K562 (cell line): Measurements from ENCODE around the gene SLC6A6.

Source experiments
- FOXK1 ChIP-seq: sonication (generic); formaldehyde crosslinking; IDR thresholded peaks from 2 replicates; pipeline ENCODE4 v1.8.0; 2022; ENCODE audit warnings: missing genetic modification reagents, mild to moderate bottlenecking, borderline replicate concordance
- ID3 ChIP-seq, 2 experiments: fragments of 250-450 bp in 1 of 2; fragments of 450-650 bp in 1 of 2; sonication (Bioruptor Pico) in 1 of 2; IDR thresholded peaks; 2 replicates each; pipeline versions ENCODE4 v1.6.1 to v1.8.0; 2016 to 2021; ENCODE audit warnings: mild to moderate bottlenecking in 2 of 2, moderate library complexity in 2 of 2, missing compliant biosample characterization in 1 of 2, missing genetic modification characterization in 1 of 2
- THRAP3 ChIP-seq: fragments of 450-650 bp; IDR thresholded peaks from 2 replicates; pipeline ENCODE4 v1.6.1; 2016; ENCODE audit warnings: mild to moderate bottlenecking, inconsistent platforms, borderline replicate concordance

GRCh38 chr3:14505803-14506500, 103.5 kb downstream of the SLC6A6 start:
- TF ChIP-seq FOXK1 (no peak), ID3 (CRISPR knock-in tag; IDR thresholded peaks at IDR 0.05) (no peak), ID3 (tag; IDR thresholded peaks at IDR 0.05) (no peak), THRAP3 (no peak)
